HCT116 (cell line): Measurements from ENCODE around the gene EGF. TPM values are rescaled to one million over a fixed set of nuclear protein-coding genes. Genes with fewer than 3 reads are reported as not detected.

Source experiments
- ATAC-seq: fragments of 200-7000 bp; cut with Tn5 transposase; 2 replicates; pipeline ENCODE4 v1.9.1; 2020; ENCODE audit warnings: mild to moderate bottlenecking, moderate library complexity
- BruUV-seq: library from RNA; stranded (reverse); fragments of 400-500 nt; replicated peaks from 2 replicates; lab custom pipeline; 2021; lab: Mats Ljungman, UMichigan
- CTCF ChIA-PET: fragments of 300-600 bp; sonication (Branson Sonifier 250); formaldehyde crosslinking; loops from one replicate; lab custom pipeline; 2021; ENCODE audit warnings: antibody characterized with exemption; lab: Charles Lee
- POLR2A ChIA-PET: fragments of 300-600, 350-600 bp; sonication (Branson Sonifier 250); formaldehyde crosslinking; loops from one replicate; lab custom pipeline; 2021; ENCODE audit warnings: antibody characterized with exemption; lab: Charles Lee
- RAD21 ChIA-PET, 2 experiments: fragments of 300-600 bp; sonication (Branson Sonifier 250); formaldehyde crosslinking; loops; one replicate each; lab custom pipeline; 2023; ENCODE audit warnings: low total read pairs in 2 of 2; ENCODE audit not compliant: uncharacterized antibody in 2 of 2, unreplicated experiment in 2 of 2, low non-redundant PET in 1 of 2; lab: Charles Lee
- DNase-seq: peaks from one replicate; pipeline ENCODE4 v3.0.0-alpha.2; 2010; ENCODE audit warnings: low read depth, low spot score
- H2AFZ ChIP-seq: fragments of 200-600 bp; shearing (Covaris generic), sonication (generic); 2 replicates; pipeline ENCODE4 v1.6.1; 2017; ENCODE audit warnings: low read depth, mixed run types, mixed read lengths, antibody characterized with exemption, low read length; ENCODE audit not compliant: poor library complexity, severe bottlenecking
- H3K27ac ChIP-seq: 2 replicates; pipeline ENCODE4 v1.5.1; 2012; ENCODE audit warnings: low read depth, low read length
- H3K27me3 ChIP-seq: fragments of 200-600 bp; sonication (generic); 2 replicates; pipeline ENCODE4 v1.6.1; 2016; ENCODE audit warnings: mixed run types, low read length, mixed read lengths; ENCODE audit not compliant: insufficient read depth
- H3K36me3 ChIP-seq, 2 experiments: fragments of 200-500 bp in 1 of 2; fragments of 200-600 bp in 1 of 2; sonication (Bioruptor generic) in 1 of 2; sonication (generic) in 1 of 2; 2 replicates each; pipeline versions ENCODE4 v1.5.1 to v1.6.1; 2014 to 2016; ENCODE audit warnings: low read length in 2 of 2, inconsistent platforms in 1 of 2, mixed read lengths in 1 of 2, mixed run types in 1 of 2; ENCODE audit not compliant: insufficient read depth in 2 of 2, control insufficient read depth in 1 of 2
- H3K4me1 ChIP-seq, 2 experiments: fragments of 200-600 bp in 1 of 2; sonication (generic) in 1 of 2; 2 replicates each; pipeline versions ENCODE4 v1.5.1 to v1.6.1; 2012 to 2017; ENCODE audit warnings: low read length in 2 of 2, inconsistent platforms in 1 of 2, mild to moderate bottlenecking in 1 of 2, mixed read lengths in 1 of 2, mixed run types in 1 of 2, moderate library complexity in 1 of 2; ENCODE audit not compliant: insufficient read depth in 2 of 2, control insufficient read depth in 1 of 2
- H3K4me2 ChIP-seq: fragments of 200-600 bp; sonication (generic); 2 replicates; pipeline ENCODE4 v1.6.1; 2017; ENCODE audit warnings: mixed run types, low read length, mixed read lengths
- H3K4me3 ChIP-seq, 2 experiments: fragments of 200-600 bp in 1 of 2; sonication (generic) in 1 of 2; replicated peaks in 1 of 2; 2 replicates each; pipeline ENCODE4 v1.5.1; 2011 to 2016; ENCODE audit warnings: low read length in 2 of 2, control low read depth in 1 of 2, low read depth in 1 of 2, mild to moderate bottlenecking in 1 of 2, mixed read lengths in 1 of 2, mixed run types in 1 of 2
- H3K79me2 ChIP-seq: fragments of 200-600 bp; sonication (generic); 2 replicates; pipeline ENCODE4 v1.6.1; 2017; ENCODE audit warnings: mild to moderate bottlenecking, mixed run types, low read length, moderate library complexity, mixed read lengths; ENCODE audit not compliant: insufficient read depth
- H3K9ac ChIP-seq: fragments of 200-600 bp; sonication (generic); 2 replicates; pipeline ENCODE4 v1.6.1; 2016; ENCODE audit warnings: low read length, mixed read lengths
- H3K9me2 ChIP-seq: fragments of 200-600 bp; sonication (generic), shearing (Covaris generic); 2 replicates; pipeline ENCODE4 v1.6.1; 2017; ENCODE audit warnings: mixed run types, mild to moderate bottlenecking, moderate library complexity; ENCODE audit not compliant: insufficient read depth
- H3K9me3 ChIP-seq, 2 experiments: fragments of 200-500 bp in 1 of 2; fragments of 200-600 bp in 1 of 2; sonication (Bioruptor generic) in 1 of 2; sonication (generic) in 1 of 2; 2 replicates each; pipeline ENCODE4 v1.6.1; 2014 to 2017; ENCODE audit warnings: low read length in 2 of 2, mixed read lengths in 2 of 2, inconsistent platforms in 1 of 2, low read depth in 1 of 2, mild to moderate bottlenecking in 1 of 2, mixed run types in 1 of 2, moderate library complexity in 1 of 2; ENCODE audit not compliant: control insufficient read depth in 1 of 2, insufficient read depth in 1 of 2
- H4K20me1 ChIP-seq: fragments of 200-600 bp; sonication (generic), shearing (Covaris generic); 2 replicates; pipeline ENCODE4 v1.6.1; 2017; ENCODE audit warnings: mixed run types, mild to moderate bottlenecking, moderate library complexity; ENCODE audit not compliant: insufficient read depth
- CBX3 ChIP-seq: IDR thresholded peaks from 2 replicates; pipeline ENCODE4 v1.6.1; 2012; ENCODE audit warnings: low read depth
- CEBPB ChIP-seq: IDR thresholded peaks from 2 replicates; pipeline ENCODE4 v1.6.1; 2012; ENCODE audit warnings: low read depth
- EGR1 ChIP-seq: IDR thresholded peaks from 2 replicates; pipeline ENCODE4 v1.6.1; 2012; ENCODE audit warnings: low read depth
- ELF1 ChIP-seq: IDR thresholded peaks from 2 replicates; pipeline ENCODE4 v1.6.1; 2012; ENCODE audit warnings: low read depth, borderline replicate concordance
- FOSL1 ChIP-seq: IDR thresholded peaks from 2 replicates; pipeline ENCODE4 v1.6.1; 2012; ENCODE audit warnings: low read depth
- JUND ChIP-seq: IDR thresholded peaks from 2 replicates; pipeline ENCODE4 v1.6.1; 2012
- POLR2A ChIP-seq: IDR thresholded peaks from 2 replicates; pipeline ENCODE4 v1.7.0; 2011; ENCODE audit warnings: borderline replicate concordance; ENCODE audit not compliant: insufficient read depth, insufficient read length; ENCODE audit errors: extremely low read depth
- SIN3A ChIP-seq: IDR thresholded peaks from 2 replicates; pipeline ENCODE4 v1.6.1; 2012; ENCODE audit warnings: low read depth
- SP1 ChIP-seq: IDR thresholded peaks from 2 replicates; pipeline ENCODE4 v1.6.1; 2012; ENCODE audit warnings: low read depth
- SRF ChIP-seq: IDR thresholded peaks from 2 replicates; pipeline ENCODE4 v1.6.1; 2012; ENCODE audit warnings: low read depth
- TCF7L2 ChIP-seq: IDR thresholded peaks from 2 replicates; pipeline ENCODE4 v1.7.0; 2011; ENCODE audit warnings: borderline replicate concordance, inconsistent platforms; ENCODE audit not compliant: insufficient read depth, insufficient read length; ENCODE audit errors: extremely low read depth
- YY1 ChIP-seq: IDR thresholded peaks from 2 replicates; pipeline ENCODE4 v1.6.1; 2011; ENCODE audit warnings: low read length, low read depth, moderate library complexity, mild to moderate bottlenecking; ENCODE audit not compliant: insufficient replicate concordance; ENCODE audit errors: extremely low read depth
- ZFX ChIP-seq: fragments of 450-650 bp; IDR thresholded peaks from 2 replicates; pipeline ENCODE4 v1.6.1; 2017
- ZNF274 ChIP-seq: fragments of 200-500 bp; sonication (Bioruptor generic); IDR thresholded peaks from 2 replicates; pipeline ENCODE4 v1.6.1; 2014; ENCODE audit warnings: mild to moderate bottlenecking, low read depth, low read length, inconsistent platforms
- intact Hi-C: fragments of 100-400 bp; cut with micrococcal nuclease; formaldehyde crosslinking; loops from 2 replicates; pipeline ENCODE4 v1.10.0; 2022
- total RNA-seq: library from RNA; stranded (reverse); gene quantifications from one replicate; pipeline ENCODE4 v1.2.1, GENCODE V29; 2021; ENCODE audit not compliant: unreplicated experiment
- TF ChIP-seq, protein P1 (sequence below): IDR thresholded peaks from 2 replicates; pipeline ENCODE4 v1.6.1; 2012

EGF gene
- total RNA-seq, 1 experiment from 2014 or later: 0.57 TPM

DNA sequence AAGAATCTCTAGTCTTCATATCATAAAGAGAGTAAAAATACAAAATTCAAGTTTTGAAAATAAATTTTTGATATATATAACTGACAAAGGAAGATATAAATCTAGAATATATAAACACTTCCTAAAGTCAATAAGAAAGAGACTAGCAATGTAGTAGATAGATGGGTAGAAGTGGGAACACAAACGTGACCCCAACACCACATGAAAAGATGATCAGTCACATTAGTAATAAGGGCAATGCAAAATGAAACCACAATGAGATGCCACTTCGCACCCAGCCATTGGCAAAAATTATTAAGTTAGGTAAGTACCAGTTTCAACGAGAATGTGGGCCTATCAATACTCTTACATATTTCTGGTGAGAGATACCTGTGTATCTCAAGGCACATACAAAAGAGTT, 106.5 kb downstream of the EGF start (continued):
- TF ChIP-seq YY1 (no peak), CBX3 (no peak)
- TF ChIP-seq, all 23 proteins: peak for 0

DNA sequence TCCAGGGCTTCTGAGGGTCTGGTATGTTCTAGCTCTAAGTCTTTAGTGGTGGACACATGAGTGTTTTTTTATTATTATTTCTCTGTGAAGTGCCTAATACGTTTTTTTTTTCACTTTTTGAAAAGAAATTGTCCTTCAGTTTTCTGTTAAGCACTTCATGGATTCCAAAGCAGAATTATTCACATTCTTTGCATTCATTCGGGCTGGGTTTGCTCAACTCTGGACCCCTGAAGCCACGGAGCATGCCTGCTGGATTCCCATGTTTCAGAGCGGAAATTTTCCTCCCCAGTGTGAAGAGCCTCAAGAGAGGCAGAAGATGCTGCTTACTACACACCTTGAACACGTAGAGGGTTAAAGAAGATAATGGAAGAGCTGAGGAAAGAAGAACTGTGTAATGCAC, 107.5 kb downstream of the EGF start:
- ATAC-seq: no peak
- CTCF ChIA-PET: no interaction called here
- intact Hi-C loops: no loop called here

DNA sequence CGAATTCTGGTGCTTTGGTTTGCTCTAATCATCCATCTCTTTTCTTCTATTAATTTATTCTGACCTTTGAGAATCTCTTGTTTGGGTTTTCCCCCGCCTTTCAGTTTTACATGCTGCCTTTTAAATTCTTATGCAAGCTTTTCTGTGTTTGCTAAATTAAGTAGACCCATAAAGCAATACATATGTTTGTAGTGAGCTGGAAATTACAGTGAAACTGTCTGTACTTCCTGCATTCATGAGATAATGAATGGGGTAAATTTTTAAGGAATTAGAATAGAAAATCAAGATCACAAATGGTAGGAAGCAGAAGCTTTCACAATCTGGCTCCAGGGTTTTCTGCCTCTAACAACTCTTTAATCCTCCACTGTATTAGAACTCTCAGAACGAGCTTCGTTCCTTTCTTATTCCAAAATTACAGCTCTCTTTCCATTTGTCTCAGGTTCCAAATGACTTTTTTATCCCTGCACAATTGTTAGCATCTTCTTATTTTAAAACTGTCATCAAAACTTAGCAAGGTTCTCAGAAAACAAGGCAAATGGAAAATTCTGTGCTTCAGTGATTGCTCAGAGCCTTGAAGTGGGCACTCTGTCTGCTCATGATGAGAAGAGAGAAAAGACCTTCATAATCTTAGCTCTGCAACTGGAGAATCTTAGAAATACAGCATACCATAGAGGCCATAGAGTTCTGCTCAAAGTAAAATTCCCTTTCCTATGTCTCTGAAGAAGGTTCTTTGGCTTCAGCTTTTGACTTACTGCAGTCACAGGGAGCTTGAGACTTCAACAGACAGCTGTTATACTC, 108.2 kb downstream of the EGF start:
- Histone ChIP-seq H3K9ac (no peak overlapping the region), H3K27me3 (no peaks in the 10 kb centered on the region), H2AFZ (no peak overlapping the region), H3K27ac (no peak overlapping the region), H4K20me1 (no peaks in the 10 kb centered on the region), H3K9me2 (no peaks in the 10 kb centered on the region), H3K4me2 (no peak overlapping the region), H3K4me3 (no peak overlapping the region), H3K79me2 (no peaks in the 10 kb centered on the region), H3K4me1 (no peaks in the 10 kb centered on the region), H3K9me3 (no peaks in the 10 kb centered on the region), H3K36me3 (no peaks in the 10 kb centered on the region)
- ATAC-seq (no peak), DNase-seq (no peak)
- RAD21 ChIA-PET: no interaction called here
- POLR2A ChIA-PET: no interaction called here
- CTCF ChIA-PET: no interaction called here
- BruUV-seq: no TSS peak
- TF ChIP-seq ELF1 (no peak), JUND (no peak), CEBPB (no peak), SIN3A (no peak), SP1 (no peak), YY1 (no peak)
- TF ChIP-seq, protein P1, sequence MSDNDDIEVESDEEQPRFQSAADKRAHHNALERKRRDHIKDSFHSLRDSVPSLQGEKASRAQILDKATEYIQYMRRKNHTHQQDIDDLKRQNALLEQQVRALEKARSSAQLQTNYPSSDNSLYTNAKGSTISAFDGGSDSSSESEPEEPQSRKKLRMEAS: no peak
- intact Hi-C loops: no loop called here

More for the DNA sequence above, 107.5 kb downstream of the EGF start:
- RAD21 ChIA-PET: no interaction called here
- no peak overlapping the region for H3K9ac ChIP-seq
- no peak for DNase-seq
- no peaks in the 10 kb centered on the region for H3K4me1 ChIP-seq
- H3K4me2 ChIP-seq: no peak overlapping the region
- TF ChIP-seq SRF (no peak), POLR2A (no peak), FOSL1 (no peak), ZFX (no peak), TCF7L2 (no peak), ZNF274 (no peak), EGR1 (no peak)
- TF ChIP-seq, protein P1: no peak
- H3K79me2 ChIP-seq: no peaks in the 10 kb centered on the region
- POLR2A ChIA-PET: no interaction called here
- no peak overlapping the region for H3K4me3 ChIP-seq
- H2AFZ ChIP-seq: no peak overlapping the region
- H4K20me1 ChIP-seq: no peaks in the 10 kb centered on the region
- H3K9me2 ChIP-seq: no peaks in the 10 kb centered on the region
- no peaks in the 10 kb centered on the region for H3K27me3 ChIP-seq
- BruUV-seq: no TSS peak
- H3K9me3 ChIP-seq: no peaks in the 10 kb centered on the region
- no peaks in the 10 kb centered on the region for H3K36me3 ChIP-seq
- H3K27ac ChIP-seq: no peak overlapping the region
